M059J (cell line): Measurements from ENCODE around the gene EIF3F. TPM values are rescaled to one million over a fixed set of nuclear protein-coding genes. Genes with fewer than 3 reads are reported as not detected.

Source experiments
- DNase-seq: peaks from one replicate; pipeline ENCODE4 v3.0.0-alpha.2; 2012; ENCODE audit warnings: low read depth
- total RNA-seq: library from RNA; depleted of rRNA; stranded (reverse); fragments of >200 nt; shearing (Covaris generic); gene quantifications from 2 replicates; pipeline ENCODE4 v1.2.3, GENCODE V29; 2014; rRNA removed

EIF3F gene, protein sequence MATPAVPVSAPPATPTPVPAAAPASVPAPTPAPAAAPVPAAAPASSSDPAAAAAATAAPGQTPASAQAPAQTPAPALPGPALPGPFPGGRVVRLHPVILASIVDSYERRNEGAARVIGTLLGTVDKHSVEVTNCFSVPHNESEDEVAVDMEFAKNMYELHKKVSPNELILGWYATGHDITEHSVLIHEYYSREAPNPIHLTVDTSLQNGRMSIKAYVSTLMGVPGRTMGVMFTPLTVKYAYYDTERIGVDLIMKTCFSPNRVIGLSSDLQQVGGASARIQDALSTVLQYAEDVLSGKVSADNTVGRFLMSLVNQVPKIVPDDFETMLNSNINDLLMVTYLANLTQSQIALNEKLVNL
- total RNA-seq = 288 and 321 TPM in 2 replicates

DNA sequence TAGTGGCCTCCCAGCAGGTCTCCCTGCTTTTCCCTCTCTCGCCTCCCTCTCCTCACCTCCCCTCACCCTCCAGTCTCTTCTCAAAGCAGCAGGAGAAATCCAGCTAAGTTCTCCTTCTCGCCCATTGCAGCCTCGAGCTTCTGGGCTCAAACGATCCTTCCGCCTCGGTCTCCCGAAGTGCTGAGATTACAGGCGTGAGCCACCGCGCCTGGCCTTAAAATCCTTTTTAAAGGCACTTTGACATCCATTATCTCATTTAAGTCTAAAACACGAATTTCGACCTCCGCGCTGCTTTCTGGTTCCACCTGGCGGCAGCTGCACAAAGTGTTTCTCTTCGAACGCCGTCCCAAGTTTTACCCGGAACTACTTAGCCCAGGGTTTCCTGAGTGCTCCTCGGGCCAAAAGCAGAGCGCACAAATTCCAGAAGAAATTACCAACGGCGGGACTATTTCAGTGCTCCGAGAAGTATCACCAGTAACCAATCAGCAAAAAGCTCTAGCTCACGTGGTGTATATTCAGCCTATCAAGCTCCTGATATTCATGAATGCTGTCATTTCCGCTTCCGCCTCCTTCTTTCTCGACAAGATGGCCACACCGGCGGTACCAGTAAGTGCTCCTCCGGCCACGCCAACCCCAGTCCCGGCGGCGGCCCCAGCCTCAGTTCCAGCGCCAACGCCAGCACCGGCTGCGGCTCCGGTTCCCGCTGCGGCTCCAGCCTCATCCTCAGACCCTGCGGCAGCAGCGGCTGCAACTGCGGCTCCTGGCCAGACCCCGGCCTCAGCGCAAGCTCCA is at the start of gene EIF3F:
TSS of gene EIF3F (plus strand) at position 570 of the 792 bp plus-strand sequence. CDS start at position 586, 16 bp downstream.
- peak; percentile 99 for DNase-seq

DNA sequence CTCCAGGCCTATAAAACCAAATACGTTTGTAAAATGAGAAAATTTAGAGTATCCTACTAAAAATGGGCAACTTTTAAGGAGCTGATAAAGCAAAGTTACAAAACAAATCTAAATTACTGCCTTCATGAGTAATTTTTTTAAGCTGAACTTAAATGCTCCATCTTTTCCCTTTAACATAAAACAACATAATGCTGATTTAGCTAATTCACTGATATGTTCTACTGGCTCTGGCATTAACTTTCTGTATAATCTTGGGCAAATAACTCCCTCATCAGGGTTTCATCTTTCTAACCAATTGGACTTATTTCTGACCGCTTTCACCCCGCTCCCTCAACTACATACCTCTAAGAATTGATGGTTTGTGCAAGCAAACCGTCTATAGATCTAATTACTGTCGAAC is 46.0 kb upstream of the EIF3F start:
- no peak for DNase-seq

DNA sequence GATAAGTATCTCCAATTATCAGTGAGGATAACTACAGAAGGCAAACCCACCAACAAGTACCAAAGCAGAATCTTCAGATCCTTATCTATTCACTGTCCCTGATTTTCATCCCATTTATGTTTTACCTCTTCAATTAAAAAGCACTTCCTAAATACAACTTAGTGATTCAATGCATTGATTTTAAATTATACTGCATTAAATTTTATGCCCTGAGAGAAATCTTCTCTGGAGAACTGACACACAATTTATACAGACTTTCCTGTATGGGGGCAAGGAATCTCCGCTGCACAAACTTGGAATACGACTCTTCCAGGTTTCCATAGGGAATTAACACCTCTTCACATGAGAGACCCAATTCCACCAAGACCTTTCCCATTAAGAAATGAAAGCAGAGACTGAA is 45.5 kb upstream of the EIF3F start, which contains the start of gene OR10A3:
TSS of gene OR10A3 (minus strand) at position 101 of the 400 bp plus-strand sequence. CDS start 2,188 bp downstream, outside the sequence.
- DNase-seq = no peak

DNA sequence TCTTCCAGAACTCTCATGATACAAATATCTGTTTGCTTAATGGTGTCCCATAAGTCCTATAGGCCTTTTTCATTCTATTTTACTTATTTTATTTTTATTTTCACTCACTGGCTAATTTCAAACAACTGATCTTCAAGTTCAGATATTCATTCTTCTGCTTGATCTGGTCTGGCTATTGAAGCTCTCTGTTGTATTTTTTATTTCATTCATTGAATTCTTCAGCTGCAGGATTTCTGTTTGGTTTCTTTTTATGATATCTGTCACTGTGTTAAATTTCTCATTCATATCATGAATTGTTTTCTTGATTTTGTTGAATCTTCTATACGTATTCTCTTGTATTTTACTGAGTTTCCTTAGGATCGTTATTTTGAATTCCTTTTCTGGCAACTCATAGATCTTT is 43.0 kb upstream of the EIF3F start:
- no peak for DNase-seq

DNA sequence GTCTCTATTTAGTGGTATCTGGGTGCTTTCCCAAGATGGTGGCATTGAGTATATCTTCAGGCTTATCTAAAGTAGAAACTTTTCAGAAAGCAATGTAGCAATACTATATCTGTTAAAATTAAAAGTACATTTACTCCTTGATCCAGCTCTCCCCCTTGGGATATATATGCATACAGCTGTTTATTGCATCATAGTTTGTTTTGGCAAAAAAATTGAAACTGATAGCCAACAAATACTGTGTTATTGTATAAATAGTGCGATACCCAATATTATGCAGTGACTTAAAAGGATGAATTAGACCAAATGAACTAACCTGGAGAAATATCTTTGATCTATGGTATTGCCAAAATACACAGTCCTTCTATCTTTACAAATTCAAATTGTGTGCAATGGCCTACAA is 37.2 kb upstream of the EIF3F start:
- DNase-seq = no peak

DNA sequence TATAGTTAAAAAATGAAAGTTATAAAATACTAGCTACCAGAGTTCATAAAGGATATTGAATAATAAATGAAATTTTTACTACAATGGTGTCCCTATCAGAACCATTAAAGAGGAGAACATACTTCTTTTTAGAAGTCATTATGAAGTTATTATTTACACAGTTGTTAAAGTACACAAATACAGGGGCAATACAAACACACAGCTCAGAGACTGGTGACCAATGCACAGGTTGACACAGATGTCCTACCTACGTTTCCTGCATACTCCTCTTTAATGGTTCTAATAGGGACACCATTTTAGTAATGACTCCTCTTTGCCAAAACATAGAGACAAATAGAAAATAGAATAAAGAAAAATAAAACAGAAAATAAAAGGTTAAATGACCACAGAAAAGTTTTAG is 31.9 kb upstream of the EIF3F start:
- DNase-seq = no peak

DNA sequence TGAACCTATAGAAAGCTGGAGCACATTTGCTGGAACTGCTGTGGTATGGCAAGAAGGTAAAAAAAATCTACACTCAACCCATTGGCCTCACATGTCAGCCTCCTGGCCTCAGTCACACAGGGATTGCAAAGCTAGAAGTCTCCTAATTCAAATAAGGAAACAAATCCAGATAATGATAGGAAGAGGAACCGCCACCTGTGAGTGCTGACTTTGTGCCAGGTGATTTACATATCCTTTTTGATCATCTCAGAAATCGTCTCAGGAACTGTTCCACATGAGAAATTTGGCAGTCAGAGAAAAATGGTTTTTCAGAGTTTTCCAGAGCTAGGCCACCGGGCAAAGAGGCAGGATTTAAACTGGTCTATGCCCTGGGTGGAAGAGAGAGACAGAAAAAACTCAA is 22.9 kb upstream of the EIF3F start:
- DNase-seq = no peak

DNA sequence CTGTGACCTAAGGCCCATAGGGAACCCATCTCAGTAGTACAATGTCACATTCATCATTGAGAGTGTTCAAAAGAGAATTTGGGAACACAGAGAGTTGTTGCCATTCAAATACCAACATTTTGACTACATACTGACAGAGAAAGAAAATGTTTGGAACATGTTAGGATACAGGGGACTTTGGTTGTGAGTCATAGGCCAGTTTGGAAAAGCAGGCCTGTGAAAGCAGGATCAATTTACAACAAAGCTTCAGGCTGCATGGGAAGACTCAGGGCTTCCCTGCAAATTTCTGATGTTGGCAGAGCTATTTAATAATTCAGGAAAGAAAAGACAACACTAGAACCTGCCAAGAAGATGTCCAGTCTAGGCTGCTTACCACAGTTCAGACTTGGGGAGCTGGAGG is 22.3 kb upstream of the EIF3F start:
- DNase-seq = peak; percentile 73

DNA sequence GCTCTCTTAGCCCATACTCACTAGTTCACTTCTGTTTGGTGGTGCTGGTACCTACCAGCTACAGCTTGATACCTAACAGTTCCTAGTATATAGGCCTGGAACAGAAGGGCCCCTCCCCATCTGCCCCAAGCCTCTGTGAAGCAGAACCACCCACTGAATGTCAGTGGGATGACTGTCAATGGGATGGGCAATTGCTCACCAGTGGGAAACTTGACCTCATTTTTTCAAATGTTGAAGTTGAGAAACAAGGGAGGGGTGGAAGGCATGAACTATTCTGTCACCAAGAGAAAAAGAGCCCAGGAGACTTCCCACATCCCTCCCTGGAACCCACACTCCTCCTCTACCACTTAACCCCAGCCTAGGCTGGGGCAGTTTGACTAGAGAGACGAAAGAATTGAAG is 21.8 kb upstream of the EIF3F start, which contains the start of gene NLRP10:
TSS of gene NLRP10 (minus strand) at position 62 of the 400 bp plus-strand sequence. CDS start 1,952 bp downstream, outside the sequence.
- peak; percentile 70 for DNase-seq

DNA sequence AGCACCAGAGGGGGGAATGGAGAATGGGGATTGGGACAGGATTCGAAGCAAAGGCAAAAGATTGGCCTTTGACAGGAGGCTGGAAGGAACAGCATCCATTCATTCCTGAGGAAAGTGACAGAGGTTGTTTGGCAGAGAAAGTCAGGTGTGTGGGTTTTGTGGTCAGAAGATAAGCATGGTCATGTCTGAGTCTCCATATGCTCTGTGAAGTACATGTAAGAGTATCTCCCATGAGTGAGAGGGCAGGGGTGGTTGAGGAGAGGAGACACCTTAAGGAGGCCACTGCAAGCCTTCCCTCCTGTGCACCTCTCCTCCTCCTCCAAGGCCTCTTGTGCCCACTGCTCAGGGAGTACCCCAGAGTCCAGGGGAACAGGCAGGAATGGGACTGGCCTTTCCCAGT is 20.0 kb upstream of the EIF3F start:
- DNase-seq = peak; percentile 58

DNA sequence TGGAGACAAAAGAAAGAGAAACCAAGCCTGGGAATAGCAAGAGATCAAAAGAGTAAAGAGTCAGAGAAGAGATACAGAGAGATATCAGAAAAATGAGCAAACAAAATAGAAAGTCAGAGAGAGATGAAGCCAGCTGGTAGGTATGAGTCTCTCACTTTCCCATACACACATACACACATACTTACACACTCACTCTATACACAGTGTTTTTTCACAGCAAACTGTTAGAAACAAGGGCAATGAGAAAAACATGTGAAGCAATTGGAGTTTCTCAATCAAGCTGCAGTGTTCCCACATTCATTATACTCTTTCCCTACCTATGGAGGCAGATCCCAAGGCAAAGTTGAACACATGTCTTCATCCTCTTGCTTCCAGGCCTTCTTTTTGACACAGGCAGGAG is 19.3 kb upstream of the EIF3F start:
- DNase-seq = no peak

DNA sequence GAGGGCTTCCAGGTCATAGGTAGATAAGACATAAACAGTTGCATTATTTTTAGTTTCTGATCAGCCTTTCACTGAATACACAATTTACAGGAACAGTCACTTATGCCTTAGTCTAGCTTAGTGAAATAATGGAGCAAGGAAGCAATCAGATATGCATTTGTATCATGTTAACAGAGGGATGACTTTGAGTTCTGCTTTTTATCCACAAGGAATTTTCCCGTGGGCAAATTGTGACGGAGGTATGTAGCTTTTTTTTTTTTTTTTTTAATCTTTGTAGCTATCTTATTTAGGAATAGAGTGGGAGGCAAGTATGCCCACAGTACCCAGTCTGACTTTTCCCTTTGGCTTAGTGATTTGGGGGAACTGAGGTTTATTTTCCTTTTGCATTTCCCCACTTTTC is 18.5 kb upstream of the EIF3F start:
- DNase-seq = peak; percentile 63

DNA sequence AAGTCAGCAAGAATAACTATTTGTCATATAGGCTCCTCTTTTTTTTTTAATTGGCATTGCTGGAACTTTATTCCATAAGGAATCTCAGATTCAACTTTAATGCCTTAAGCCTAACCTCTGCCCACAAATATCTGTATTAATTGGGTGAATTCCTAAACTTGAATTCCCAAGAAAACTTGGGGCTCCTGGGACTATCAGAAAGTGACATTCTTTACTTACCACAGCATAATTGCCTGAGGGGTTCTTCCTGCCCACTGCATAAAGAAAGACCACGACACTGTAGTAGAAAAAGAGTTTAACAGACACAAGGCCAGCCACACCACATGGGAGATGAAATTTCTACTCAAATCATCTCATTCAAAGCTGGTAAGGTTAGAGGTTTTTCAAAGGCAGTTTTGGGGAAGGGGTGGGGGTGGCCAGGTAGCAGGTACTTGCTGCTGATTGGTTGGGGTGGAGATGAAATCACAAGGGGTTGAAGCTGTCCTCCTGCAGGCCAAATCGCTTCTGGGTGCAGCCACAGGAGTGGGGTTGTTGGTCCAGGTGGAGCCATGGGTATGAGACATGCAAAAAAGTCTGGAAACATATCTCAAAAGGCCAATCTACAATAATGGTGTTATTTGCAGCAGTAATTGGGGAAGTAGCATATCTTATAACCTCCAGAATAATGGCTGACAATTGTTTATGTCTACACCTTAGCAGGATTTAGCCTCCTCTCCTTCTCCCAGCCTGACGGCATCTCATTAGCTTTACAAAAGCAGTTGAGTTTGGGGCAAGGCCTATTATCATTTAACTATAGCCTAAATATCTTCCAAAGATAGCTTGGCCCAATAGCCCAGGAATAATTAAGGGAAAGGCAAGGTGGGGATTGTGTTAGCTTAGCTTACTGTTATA is 17.1 kb upstream of the EIF3F start:
- DNase-seq = peak; percentile 83

DNA sequence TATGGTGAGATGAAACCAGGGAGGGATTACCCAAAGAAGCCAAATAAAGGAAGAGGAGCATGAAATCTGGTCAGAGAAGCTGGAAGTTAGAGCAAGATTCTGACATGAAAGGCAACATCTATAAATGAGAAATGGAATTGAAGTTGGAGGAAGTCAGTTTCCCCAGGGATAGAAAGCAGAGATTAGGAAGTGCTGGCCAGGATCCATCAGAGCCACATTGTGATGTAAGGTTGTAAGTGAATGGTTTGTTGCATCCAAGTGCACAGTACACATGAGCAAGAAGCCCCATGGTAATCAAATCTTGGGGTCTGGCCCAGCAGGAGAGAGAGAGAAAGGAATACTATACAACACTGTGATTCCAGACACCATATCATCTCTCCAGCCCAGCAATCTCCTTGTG is 15.3 kb upstream of the EIF3F start:
- no peak for DNase-seq

DNA sequence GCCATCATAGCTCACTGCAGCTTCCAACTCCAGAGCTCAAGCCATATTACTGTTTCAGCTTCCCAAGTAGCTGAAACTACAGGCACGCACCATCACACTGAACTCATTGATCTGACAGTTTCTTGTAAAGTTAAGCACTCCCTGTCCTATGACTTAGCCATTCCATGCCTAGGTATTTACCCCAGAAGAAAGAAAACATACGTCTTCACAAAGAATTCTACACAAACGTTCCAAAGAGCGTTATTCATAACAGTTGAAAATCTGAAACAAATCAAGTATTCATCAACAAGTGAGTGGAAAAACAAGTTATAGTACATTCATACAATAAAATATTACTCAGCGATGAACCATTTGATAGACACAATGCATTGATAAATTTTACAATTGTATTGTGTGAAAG is 14.1 kb upstream of the EIF3F start:
- no peak for DNase-seq

DNA sequence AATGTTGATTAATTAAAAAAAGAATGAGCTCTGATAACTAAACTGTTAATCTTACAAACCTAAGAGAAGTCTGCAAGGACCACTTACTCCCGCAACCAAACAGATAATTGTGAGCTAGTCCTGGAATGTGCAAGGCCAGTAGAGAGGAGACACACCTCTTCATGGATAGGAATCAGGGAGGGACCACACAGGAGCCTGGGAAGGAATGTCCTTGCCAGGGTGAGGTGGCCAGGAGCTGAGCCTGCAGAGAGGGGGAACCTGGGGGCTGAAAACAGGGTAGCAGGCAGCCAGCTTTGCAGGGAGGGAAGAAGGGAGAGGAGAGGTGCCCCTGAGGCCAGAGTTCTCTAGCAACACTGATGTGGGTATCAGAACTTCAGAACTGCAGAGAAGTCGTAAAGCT is 12.5 kb upstream of the EIF3F start:
- peak; percentile 40 for DNase-seq

DNA sequence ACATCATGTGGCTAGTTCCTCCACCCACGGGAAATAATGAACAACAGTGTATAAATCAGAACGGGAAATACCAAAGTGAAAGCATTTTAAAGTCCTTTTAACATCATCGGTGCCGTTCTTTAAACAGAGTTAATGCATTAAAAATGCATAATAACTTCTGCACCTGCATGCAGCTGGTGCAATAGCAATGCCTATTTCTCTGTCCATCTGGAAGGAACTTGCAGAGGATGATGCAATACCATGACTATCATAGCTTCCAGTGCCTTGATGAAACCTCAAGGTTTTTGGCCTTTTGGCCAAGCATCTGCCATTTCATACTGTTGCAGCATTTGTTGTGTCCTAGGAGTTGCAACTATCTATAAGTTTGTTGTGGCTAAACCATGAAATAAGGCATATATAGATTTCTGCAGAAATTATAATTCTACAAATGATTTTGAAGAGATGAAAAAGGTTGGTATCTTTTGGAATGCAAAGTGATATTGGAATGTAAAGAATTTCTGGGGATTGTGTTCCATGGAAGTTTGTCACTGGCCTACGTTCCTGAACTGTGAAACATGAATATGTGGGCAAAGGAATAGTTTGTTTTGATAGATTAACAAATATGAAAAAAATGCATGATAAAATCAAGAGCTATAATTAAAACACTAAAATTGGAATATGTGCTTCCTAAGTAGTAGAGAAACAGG is 9.8 kb upstream of the EIF3F start:
- DNase-seq = peak; percentile 85

DNA sequence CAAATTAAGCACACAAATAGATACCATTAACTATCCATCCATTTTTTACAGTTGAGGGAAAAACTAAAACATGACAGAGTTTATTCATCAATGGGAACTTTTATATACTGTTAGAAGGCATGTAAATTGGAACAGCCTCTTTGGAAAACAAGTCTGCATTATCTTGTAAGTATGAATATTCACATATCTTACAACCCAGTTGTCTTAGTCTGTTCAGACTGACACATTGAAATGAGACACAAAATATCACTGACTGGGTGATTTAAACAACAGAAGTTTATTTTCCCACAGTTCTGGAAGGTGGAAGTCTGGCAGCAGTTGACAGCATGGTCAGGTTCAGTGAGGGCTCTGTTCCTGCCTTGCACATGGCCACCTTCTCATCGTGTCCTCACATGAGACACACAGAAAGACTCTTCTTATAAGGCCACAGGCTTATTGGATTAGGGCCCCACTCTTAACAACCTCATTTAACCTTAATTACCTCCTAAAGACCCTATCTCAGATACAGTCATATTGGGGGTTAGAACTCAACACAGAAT is 5.4 kb upstream of the EIF3F start:
- no peak for DNase-seq

DNA sequence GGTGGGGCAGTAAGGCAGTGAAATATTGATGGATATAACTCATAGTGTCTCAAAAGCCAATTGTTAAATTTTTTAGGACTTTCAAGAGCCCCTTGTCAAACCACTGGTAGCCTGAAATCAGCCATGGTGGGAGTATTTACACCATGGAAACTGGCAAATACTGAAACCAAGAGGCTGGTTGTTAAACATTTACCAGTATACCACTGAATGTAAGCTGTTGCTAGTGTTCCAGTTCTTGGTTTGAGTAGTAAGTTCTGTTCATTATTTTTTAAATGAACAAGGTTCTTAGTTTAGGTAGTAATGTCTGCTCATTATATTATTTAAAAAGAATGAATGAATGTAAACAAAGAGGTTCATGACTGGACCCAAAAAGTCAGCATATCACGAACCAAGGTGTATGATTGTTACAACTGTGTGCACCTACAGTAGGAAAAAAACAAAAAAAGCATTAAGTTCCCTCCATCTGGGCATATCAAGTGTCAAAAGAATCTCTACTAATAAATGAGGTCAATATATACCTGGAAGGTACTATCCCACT is 4.5 kb upstream of the EIF3F start:
- no peak for DNase-seq

DNA sequence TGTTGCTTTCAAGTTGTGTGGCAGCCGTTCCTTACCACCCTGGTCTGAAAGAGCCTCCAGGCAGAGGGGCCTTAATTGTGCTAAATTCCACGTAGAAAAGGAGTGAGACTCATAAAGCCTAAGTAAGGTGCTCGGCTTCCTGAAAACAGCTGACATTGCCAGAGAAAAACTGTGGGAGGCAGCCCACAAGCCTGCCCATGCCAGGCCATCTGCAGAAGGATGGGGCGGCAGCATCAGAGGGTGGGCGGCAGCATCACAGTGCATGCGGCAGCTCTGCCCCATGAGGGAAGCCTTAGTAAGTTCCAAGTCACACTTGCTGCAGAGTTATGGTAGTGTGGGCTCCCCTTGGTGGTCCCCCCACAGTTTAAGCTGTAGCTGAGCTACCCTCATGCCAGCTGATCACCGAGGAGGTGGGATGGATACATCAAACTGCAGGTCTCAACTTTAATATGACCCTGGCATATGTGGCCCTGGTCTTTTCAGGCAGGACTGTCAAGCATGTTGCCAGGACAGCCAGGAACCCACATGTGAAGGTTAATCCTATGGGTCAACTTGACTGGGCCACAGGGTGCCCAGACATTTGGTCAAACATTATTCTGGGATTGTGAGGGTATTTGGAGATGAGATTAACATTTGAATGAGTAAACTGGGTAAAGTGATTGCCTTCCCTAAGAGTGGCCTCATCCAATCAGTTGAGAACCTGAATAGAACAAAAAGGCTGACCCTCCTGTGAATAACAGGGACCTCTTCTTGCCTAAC is 3.1 kb upstream of the EIF3F start:
- no peak for DNase-seq
